A549 (cell line): ENCODE measurements around the gene EFS. TPM values are rescaled to one million over a fixed set of nuclear protein-coding genes. Genes with fewer than 3 reads are reported as not detected.

Source experiments
- ATAC-seq, 2 experiments: fragments of 200-7000 bp in 1 of 2; fragments of >200 bp in 1 of 2; cut with Nextera tagmentation in 1 of 2; cut with Tn5 transposase in 1 of 2; 3 replicates each; pipeline versions ENCODE4 v1.8.0 to v1.9.1; 2018 to 2020; ENCODE audit warnings: mild to moderate bottlenecking in 1 of 2, moderate library complexity in 1 of 2
- CTCF ChIA-PET: fragments of 300-600 bp; sonication (Branson Sonifier 250); formaldehyde crosslinking; extraction: SDS; loops from one replicate; lab custom pipeline; 2021; ENCODE audit warnings: antibody characterized with exemption, inconsistent platforms; lab: Yijun Ruan, JAX
- POLR2A ChIA-PET: fragments of 350-600 bp; formaldehyde crosslinking; extraction: SDS; loops from one replicate; lab custom pipeline; 2021; ENCODE audit warnings: antibody characterized with exemption, inconsistent platforms; lab: Yijun Ruan, JAX
- DNase-seq, 2 experiments: peaks; one replicate each; pipeline versions ENCODE4 v3.0.0 to v3.0.0-alpha.2; 2011 to 2016; ENCODE audit warnings: low read depth in 1 of 2, low spot score in 1 of 2
- FAIRE-seq: peaks from 2 replicates; lab custom pipeline; 2011; peaks lifted over from hg19 to GRCh38; lab: Jason Lieb, UNC
- H3K27ac ChIP-seq, 2 experiments: fragments of >200 bp; sonication (Bioruptor Twin); formaldehyde crosslinking; 3 replicates each; pipeline ENCODE4 v1.5.1; 2016 to 2017
- H3K4me1 ChIP-seq: fragments of >200 bp; sonication (Bioruptor Twin); formaldehyde crosslinking; 3 replicates; pipeline ENCODE4 v1.6.1; 2016
- H3K4me2 ChIP-seq: fragments of >200 bp; sonication (Bioruptor Twin); formaldehyde crosslinking; 3 replicates; pipeline ENCODE4 v1.6.1; 2016
- H3K4me3 ChIP-seq: fragments of >200 bp; sonication (Bioruptor Twin); formaldehyde crosslinking; 3 replicates; pipeline ENCODE4 v1.5.1; 2016
- H3K9me3 ChIP-seq: fragments of >200 bp; sonication (Bioruptor Twin); formaldehyde crosslinking; 3 replicates; pipeline ENCODE4 v1.6.1; 2016
- BHLHE40 ChIP-seq: IDR thresholded peaks from 2 replicates; pipeline ENCODE4 v1.6.1; 2012; ENCODE audit warnings: low read depth, low read length, inconsistent platforms
- EHF ChIP-seq: fragments of 250-450 bp; sonication (Bioruptor Pico); IDR thresholded peaks from 2 replicates; pipeline ENCODE4 v1.5.0; 2020; ENCODE audit warnings: mild to moderate bottlenecking
- EHMT2 ChIP-seq: fragments of 200-600 bp; sonication (generic); IDR thresholded peaks from 2 replicates; pipeline ENCODE4 v1.6.1; 2016; ENCODE audit warnings: antibody characterized with exemption, low read depth, mild to moderate bottlenecking, moderate library complexity
- FOSB ChIP-seq: fragments of 250-450 bp; sonication (Bioruptor Pico); IDR thresholded peaks from 2 replicates; pipeline ENCODE4 v1.5.0; 2020; ENCODE audit warnings: mild to moderate bottlenecking, moderate library complexity
- FOXS1 ChIP-seq: fragments of 250-450 bp; sonication (Bioruptor Pico); IDR thresholded peaks from 2 replicates; pipeline ENCODE4 v1.5.0; 2020; ENCODE audit warnings: mild to moderate bottlenecking, moderate library complexity
- HEYL ChIP-seq: fragments of 250-450 bp; sonication (Bioruptor Pico); IDR thresholded peaks from 2 replicates; pipeline ENCODE4 v1.8.0; 2021; ENCODE audit warnings: mild to moderate bottlenecking, moderate library complexity
- HOXB5 ChIP-seq: fragments of 250-450 bp; sonication (Bioruptor Pico); IDR thresholded peaks from 2 replicates; pipeline ENCODE4 v1.5.0; 2020; ENCODE audit warnings: mild to moderate bottlenecking, moderate library complexity
- JUNB ChIP-seq: fragments of >200 bp; sonication (Bioruptor Twin); formaldehyde crosslinking; IDR thresholded peaks from 2 replicates; pipeline ENCODE4 v1.6.1; 2016
- KDM5A ChIP-seq: fragments of 200-600 bp; sonication (generic); IDR thresholded peaks from 2 replicates; pipeline ENCODE4 v1.6.1; 2016; ENCODE audit warnings: antibody characterized with exemption, mild to moderate bottlenecking
- MAFK ChIP-seq: fragments of 450-650 bp; IDR thresholded peaks from 2 replicates; pipeline ENCODE4 v1.6.1; 2014; ENCODE audit not compliant: partially characterized antibody
- MYC ChIP-seq: IDR thresholded peaks from 2 replicates; pipeline ENCODE4 v1.6.1; 2012; ENCODE audit warnings: mild to moderate bottlenecking, inconsistent platforms, low read length, improper control_type of control experiment, borderline replicate concordance
- NFE2L2 ChIP-seq: fragments of 150-350 bp; conservative IDR thresholded peaks from 2 replicates; pipeline ENCODE4 v1.6.1; 2014; ENCODE audit warnings: low read length
- NPAS2 ChIP-seq: fragments of 250-450 bp; sonication (Bioruptor Pico); IDR thresholded peaks from 2 replicates; pipeline ENCODE4 v1.8.0; 2022; ENCODE audit warnings: mild to moderate bottlenecking, moderate library complexity, borderline replicate concordance
- POLR2A ChIP-seq: IDR thresholded peaks from 2 replicates; pipeline ENCODE4 v1.6.1; 2012; ENCODE audit warnings: mild to moderate bottlenecking, low read length
- POLR2AphosphoS2 ChIP-seq: conservative IDR thresholded peaks from 2 replicates; pipeline ENCODE4 v1.6.1; 2012; ENCODE audit warnings: low read length, improper control_type of control experiment, inconsistent platforms
- RAD21 ChIP-seq, 2 experiments: fragments of >200 bp in 1 of 2; sonication (Bioruptor Twin) in 1 of 2; formaldehyde crosslinking in 1 of 2; IDR thresholded peaks in 1 of 2; conservative IDR thresholded peaks in 1 of 2; 2 replicates in 1 of 2; 3 replicates in 1 of 2; pipeline ENCODE4 v1.6.1; 2012 to 2018; ENCODE audit warnings: inconsistent platforms in 1 of 2
- RNF2 ChIP-seq: fragments of 200-600 bp; sonication (generic); IDR thresholded peaks from 2 replicates; pipeline ENCODE4 v1.6.1; 2016; ENCODE audit warnings: low read depth, mild to moderate bottlenecking, antibody characterized with exemption, moderate library complexity, borderline replicate concordance
- SMC3 ChIP-seq: fragments of >200 bp; sonication (Bioruptor Twin); formaldehyde crosslinking; IDR thresholded peaks from 3 replicates; pipeline ENCODE4 v1.6.1; 2018; ENCODE audit warnings: inconsistent platforms
- ZC3H11A ChIP-seq: fragments of 450-650 bp; IDR thresholded peaks from 2 replicates; pipeline ENCODE4 v1.6.1; 2014; ENCODE audit warnings: antibody characterized with exemption, mild to moderate bottlenecking
- ZFP36 ChIP-seq: fragments of 450-650 bp; IDR thresholded peaks from 2 replicates; pipeline ENCODE4 v1.6.1; 2014; ENCODE audit warnings: borderline replicate concordance; ENCODE audit not compliant: partially characterized antibody
- ZNF302 ChIP-seq: fragments of 250-450 bp; sonication (Bioruptor Pico); IDR thresholded peaks from 2 replicates; pipeline ENCODE4 v1.9.0; 2021; ENCODE audit warnings: inconsistent platforms, mild to moderate bottlenecking, moderate library complexity
- WGBS: methylation state at CpG from one replicate; pipeline ENCODE4 v1.1.6; 2017; ENCODE audit errors: missing lambda C conversion rate; 5-methylcytosine and 5-hydroxymethylcytosine counted together
- polyA plus RNA-seq, 4 experiments: library from polyadenylated mRNA; depleted of rRNA in 3 of 4; stranded (reverse); fragments of >200 nt; fragmentation: RNase III in 1 of 4; extraction: RNeasy Plus Mini Kit Qiagen cat#74134 plus additional on column Dnase treatment in 1 of 4; gene quantifications; 2 replicates in 3 of 4; 3 replicates in 1 of 4; pipeline ENCODE4 v1.2.3, GENCODE V29; 2011 to 2017
- TF ChIP-seq, protein P1 (sequence below): fragments of 150-350 bp; IDR thresholded peaks from 2 replicates; pipeline ENCODE4 v1.6.1; 2014; ENCODE audit warnings: low read depth, mild to moderate bottlenecking, low read length
- TF ChIP-seq, protein P2 (sequence below): fragments of >200 bp; sonication (Bioruptor Twin); formaldehyde crosslinking; IDR thresholded peaks from 3 replicates; pipeline ENCODE4 v1.5.1; 2016
- TF ChIP-seq, protein P3 (sequence below): fragments of 250-450 bp; sonication (Bioruptor Pico); IDR thresholded peaks from 2 replicates; pipeline ENCODE4 v1.5.0; 2021; ENCODE audit warnings: mild to moderate bottlenecking, moderate library complexity, borderline replicate concordance
- TF ChIP-seq, protein P4 (sequence below): fragments of 250-450 bp; sonication (Bioruptor Pico); IDR thresholded peaks from 2 replicates; pipeline ENCODE4 v1.5.0; 2020; ENCODE audit warnings: low read depth, mild to moderate bottlenecking, moderate library complexity
- TF ChIP-seq, protein P5 (sequence below): fragments of 450-650 bp; IDR thresholded peaks from 2 replicates; pipeline ENCODE4 v1.6.1; 2014; ENCODE audit warnings: antibody characterized with exemption

Gene EFS
- polyA plus RNA-seq, 2 of the 4 experiments (the other 2 are of a cell fraction): not detected

DNA sequence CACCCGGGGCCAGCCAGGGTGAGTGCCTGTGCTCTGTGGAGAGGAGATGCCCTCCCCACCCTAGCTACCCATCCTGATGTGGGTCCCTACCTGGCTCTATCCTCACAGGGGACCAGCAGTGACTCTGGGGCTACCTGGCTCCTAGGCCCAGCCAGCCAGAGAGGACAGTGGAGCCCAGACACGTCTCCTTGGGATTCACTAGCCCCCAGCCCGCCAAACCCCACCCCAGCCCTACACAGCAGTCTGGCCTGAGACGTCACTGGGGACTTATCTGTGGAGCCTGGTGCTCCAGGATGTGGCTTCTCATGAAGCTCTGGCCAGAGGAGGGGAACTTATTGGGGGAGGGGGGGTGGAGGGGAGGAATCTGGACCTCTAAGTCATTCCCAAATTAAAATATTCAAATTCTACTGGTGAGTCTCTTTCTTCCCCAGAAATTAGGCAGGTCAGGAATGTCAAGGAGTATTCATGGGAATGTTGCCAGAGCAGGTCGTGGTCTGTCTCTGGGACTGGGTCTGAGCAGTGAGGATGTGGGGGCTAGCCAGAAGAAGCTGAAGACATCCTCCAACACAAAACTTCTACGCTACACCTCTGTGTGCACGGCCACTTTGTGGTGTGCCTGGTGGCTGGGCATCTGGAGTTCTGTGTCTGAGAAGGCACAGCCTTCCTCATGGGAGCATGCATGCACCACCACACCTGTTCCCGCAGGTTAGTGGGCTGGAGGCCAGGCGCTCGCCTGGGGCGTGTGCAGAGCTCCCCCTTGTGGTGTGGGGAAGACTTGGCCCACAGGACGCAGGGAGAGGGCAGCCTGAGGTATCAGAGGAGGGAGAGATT lies 14.6 kb upstream of the EFS start:
- Histone ChIP-seq H3K9me3 (no peaks in the 10 kb centered on the region), H3K4me3 (no peak overlapping the region), H3K27ac (no peak overlapping the region), H3K4me2 (no peak overlapping the region), H3K4me1 (no peaks in the 10 kb centered on the region)
- 5% methylated on average over 9 of the region's 12 CpGs for WGBS
- ATAC-seq (peak; percentile 75 to 91; a peak in 4 of 6 replicates), DNase-seq (peak; percentile 46 to 62), FAIRE-seq (no peak)
- TF ChIP-seq, protein P1, sequence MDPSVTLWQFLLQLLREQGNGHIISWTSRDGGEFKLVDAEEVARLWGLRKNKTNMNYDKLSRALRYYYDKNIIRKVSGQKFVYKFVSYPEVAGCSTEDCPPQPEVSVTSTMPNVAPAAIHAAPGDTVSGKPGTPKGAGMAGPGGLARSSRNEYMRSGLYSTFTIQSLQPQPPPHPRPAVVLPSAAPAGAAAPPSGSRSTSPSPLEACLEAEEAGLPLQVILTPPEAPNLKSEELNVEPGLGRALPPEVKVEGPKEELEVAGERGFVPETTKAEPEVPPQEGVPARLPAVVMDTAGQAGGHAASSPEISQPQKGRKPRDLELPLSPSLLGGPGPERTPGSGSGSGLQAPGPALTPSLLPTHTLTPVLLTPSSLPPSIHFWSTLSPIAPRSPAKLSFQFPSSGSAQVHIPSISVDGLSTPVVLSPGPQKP: no peak
- TF ChIP-seq ZFP36 (no peak), HEYL (CRISPR knock-in tag) (no peak), HOXB5 (CRISPR knock-in tag) (no peak), NPAS2 (no peak), POLR2AphosphoS2 (no peak), BHLHE40 (no peak), POLR2A (no peak), EHF (CRISPR knock-in tag) (no peak), KDM5A (no peak), MYC (no peak), ZC3H11A (no peak), ZNF302 (CRISPR knock-in tag) (no peak), MAFK (no peak), FOSB (CRISPR knock-in tag) (no peak), EHMT2 (no peak), JUNB (no peak), RNF2 (no peak), SMC3 (peak; percentile 88), NFE2L2 (no peak), FOXS1 (CRISPR knock-in tag) (no peak), RAD21 (conservative IDR thresholded peaks at IDR 0.05 in 1 of 2, IDR thresholded peaks at IDR 0.05 in 1 of 2) (peak; percentile 84 to 89)
- TF ChIP-seq, protein P2, sequence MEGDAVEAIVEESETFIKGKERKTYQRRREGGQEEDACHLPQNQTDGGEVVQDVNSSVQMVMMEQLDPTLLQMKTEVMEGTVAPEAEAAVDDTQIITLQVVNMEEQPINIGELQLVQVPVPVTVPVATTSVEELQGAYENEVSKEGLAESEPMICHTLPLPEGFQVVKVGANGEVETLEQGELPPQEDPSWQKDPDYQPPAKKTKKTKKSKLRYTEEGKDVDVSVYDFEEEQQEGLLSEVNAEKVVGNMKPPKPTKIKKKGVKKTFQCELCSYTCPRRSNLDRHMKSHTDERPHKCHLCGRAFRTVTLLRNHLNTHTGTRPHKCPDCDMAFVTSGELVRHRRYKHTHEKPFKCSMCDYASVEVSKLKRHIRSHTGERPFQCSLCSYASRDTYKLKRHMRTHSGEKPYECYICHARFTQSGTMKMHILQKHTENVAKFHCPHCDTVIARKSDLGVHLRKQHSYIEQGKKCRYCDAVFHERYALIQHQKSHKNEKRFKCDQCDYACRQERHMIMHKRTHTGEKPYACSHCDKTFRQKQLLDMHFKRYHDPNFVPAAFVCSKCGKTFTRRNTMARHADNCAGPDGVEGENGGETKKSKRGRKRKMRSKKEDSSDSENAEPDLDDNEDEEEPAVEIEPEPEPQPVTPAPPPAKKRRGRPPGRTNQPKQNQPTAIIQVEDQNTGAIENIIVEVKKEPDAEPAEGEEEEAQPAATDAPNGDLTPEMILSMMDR: peak; percentile 86
- TF ChIP-seq, protein P3, sequence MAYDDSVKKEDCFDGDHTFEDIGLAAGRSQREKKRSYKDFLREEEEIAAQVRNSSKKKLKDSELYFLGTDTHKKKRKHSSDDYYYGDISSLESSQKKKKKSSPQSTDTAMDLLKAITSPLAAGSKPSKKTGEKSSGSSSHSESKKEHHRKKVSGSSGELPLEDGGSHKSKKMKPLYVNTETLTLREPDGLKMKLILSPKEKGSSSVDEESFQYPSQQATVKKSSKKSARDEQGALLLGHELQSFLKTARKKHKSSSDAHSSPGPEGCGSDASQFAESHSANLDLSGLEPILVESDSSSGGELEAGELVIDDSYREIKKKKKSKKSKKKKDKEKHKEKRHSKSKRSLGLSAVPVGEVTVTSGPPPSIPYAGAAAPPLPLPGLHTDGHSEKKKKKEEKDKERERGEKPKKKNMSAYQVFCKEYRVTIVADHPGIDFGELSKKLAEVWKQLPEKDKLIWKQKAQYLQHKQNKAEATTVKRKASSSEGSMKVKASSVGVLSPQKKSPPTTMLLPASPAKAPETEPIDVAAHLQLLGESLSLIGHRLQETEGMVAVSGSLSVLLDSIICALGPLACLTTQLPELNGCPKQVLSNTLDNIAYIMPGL (CRISPR knock-in tag): no peak
- TF ChIP-seq, protein P4, sequence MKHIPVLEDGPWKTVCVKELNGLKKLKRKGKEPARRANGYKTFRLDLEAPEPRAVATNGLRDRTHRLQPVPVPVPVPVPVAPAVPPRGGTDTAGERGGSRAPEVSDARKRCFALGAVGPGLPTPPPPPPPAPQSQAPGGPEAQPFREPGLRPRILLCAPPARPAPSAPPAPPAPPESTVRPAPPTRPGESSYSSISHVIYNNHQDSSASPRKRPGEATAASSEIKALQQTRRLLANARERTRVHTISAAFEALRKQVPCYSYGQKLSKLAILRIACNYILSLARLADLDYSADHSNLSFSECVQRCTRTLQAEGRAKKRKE: no peak
- TF ChIP-seq, protein P5, sequence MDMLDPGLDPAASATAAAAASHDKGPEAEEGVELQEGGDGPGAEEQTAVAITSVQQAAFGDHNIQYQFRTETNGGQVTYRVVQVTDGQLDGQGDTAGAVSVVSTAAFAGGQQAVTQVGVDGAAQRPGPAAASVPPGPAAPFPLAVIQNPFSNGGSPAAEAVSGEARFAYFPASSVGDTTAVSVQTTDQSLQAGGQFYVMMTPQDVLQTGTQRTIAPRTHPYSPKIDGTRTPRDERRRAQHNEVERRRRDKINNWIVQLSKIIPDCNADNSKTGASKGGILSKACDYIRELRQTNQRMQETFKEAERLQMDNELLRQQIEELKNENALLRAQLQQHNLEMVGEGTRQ: no peak
- ChIA-PET POLR2A (interaction anchor here (1.6 kb wide), 1 partner anchor 53 kb away, joined by 4 read pairs; no protein-coding TSS in a partner anchor), CTCF (interaction anchor here (0.6 to 11.1 kb wide), 49 partner anchors 11 to 512 kb away, joined by 3 to 186 read pairs (median 4); partner anchors contain the start of genes BCL2L2, MYH7, PABPN1 and SLC22A17)
